Pancreas (tissue), 10 donors: ENCODE results near the gene NR5A1. TPM values are rescaled to one million over a fixed set of nuclear protein-coding genes. Genes with fewer than 3 reads are reported as not detected.

Experiments
- ATAC-seq, 4 donors: fragments of 200-7000 bp; cut with Tn5 transposase; one replicate each; pipeline versions ENCODE4 v1.8.0 to v1.9.1; 2020; ENCODE audit warnings: mild to moderate bottlenecking in 4 of 4, moderate library complexity in 4 of 4
- DNase-seq, 6 donors: peaks; one replicate each; pipeline ENCODE4 v3.0.0-alpha.2; 2020
- FAIRE-seq: peaks from 2 replicates; lab custom pipeline; 2012; peaks lifted over from hg19 to GRCh38; lab: Jason Lieb, UNC
- H3K27ac ChIP-seq, 4 donors: fragments of 200-600 bp; sonication (generic); 1 replicate in 3 of 4; 2 replicates in 1 of 4; pipeline versions ENCODE4 v1.5.0 to v1.8.0; 2020
- H3K27me3 ChIP-seq, 4 donors: fragments of 200-600 bp; one replicate each; pipeline ENCODE4 v1.8.0; 2021
- H3K36me3 ChIP-seq, 3 donors: fragments of 200-600 bp; sonication (generic) in 1 of 3; one replicate each; pipeline versions ENCODE4 v1.5.0 to v1.8.0; 2020 to 2021
- H3K4me1 ChIP-seq, 3 donors: fragments of 200-600 bp; one replicate each; pipeline ENCODE4 v1.8.0; 2021
- H3K4me3 ChIP-seq, 4 donors: fragments of 200-600 bp; sonication (generic) in 2 of 4; one replicate each; pipeline versions ENCODE4 v1.5.0 to v1.8.0; 2020 to 2021
- H3K9me3 ChIP-seq, 4 donors: fragments of 200-600 bp; one replicate each; pipeline ENCODE4 v1.8.0; 2021
- CTCF ChIP-seq, 4 donors: fragments of 200-600 bp; sonication (generic) in 3 of 4; IDR thresholded peaks; one replicate each; pipeline versions ENCODE4 v1.5.0 to v1.8.0; 2021; ENCODE audit warnings: antibody characterized with exemption in 4 of 4
- WGBS, 2 donors: extraction: QIAGEN DNeasy Blood & Tissue Kit; methylation state at CpG; one replicate each; pipeline ENCODE4 v1.1.7; 2013; 5-methylcytosine and 5-hydroxymethylcytosine counted together
- intact Hi-C, 3 donors: fragments of 100-400 bp; cut with DNase I; formaldehyde crosslinking; loops; one replicate each; pipeline versions ENCODE4 v1.11.1 to v1.14.2; 2022
- polyA plus RNA-seq, 2 donors: library from polyadenylated mRNA; stranded (reverse); fragments of 200-250 nt; gene quantifications; one replicate each; pipeline ENCODE4 v1.2.3, GENCODE V29; 2013
- total RNA-seq, 6 donors: library from RNA; stranded (reverse); fragmentation: NEBNext Ultra II Directional in 4 of 6; extraction: Animal tissue kit (Norgen Biotek cat#: 25700) in 4 of 6; gene quantifications; one replicate each; pipeline versions ENCODE4 v1.2.1 to v1.2.4, GENCODE V29; 2021 to 2023
- donor health status: healthy with polysubstance abuse.
- donor health status: DM: no; HTN: no; CAD: no; lungs with moderate emphysema.
- donor health status: DM: no; HTN: no; CAD: no.
- donor health status: control.
- donor health status: control.
- donor health status: Bipolar disorder and iron deficiency.
- donor health status: DM: yes; HTN: yes; CAD: no.
- donor health status: DM: no; HTN: no; CAD: no.
- donor health status: DM: no; HTN: no; CAD: no.
- donor health status: DM: yes; HTN: yes; CAD: no.

NR5A1 gene
- total and polyA plus RNA-seq, 8 donors = 0.05 to 0.28 TPM; not detected in 6

GRCh38 chr9:124457887-124458431 lies 49.2 kb downstream of the NR5A1 start:
- Histone ChIP-seq H3K27me3 (no peaks in the 10 kb centered on the region), H3K36me3 (no peaks in the 10 kb centered on the region), H3K4me3 (no peak overlapping the region), H3K9me3 (no peaks in the 10 kb centered on the region), H3K27ac (no peak overlapping the region), H3K4me1 (no peaks in the 10 kb centered on the region)
- no peak for FAIRE-seq
- TF ChIP-seq CTCF (IDR thresholded peaks at IDR 0.05) = no peak
- peak in 2 of 6 donors; percentile 21 to 28 for DNase-seq
- intact Hi-C loops = no loop called here
- WGBS, 2 donors = 66 to 78% methylated on average over 8 of the region's 8 CpGs
- ATAC-seq = no peak

- H3K4me1 ChIP-seq = no peaks in the 10 kb centered on the region
- WGBS, 2 donors = 76 to 88% methylated on average over 18 of the region's 18 CpGs
- no peak for FAIRE-seq
- ATAC-seq = no peak
- intact Hi-C loops = no loop called here
- H3K4me3 ChIP-seq = no peak overlapping the region
- H3K27me3 ChIP-seq = peaks cover 0 to 3% (median 0%) of the 10 kb centered on the region in 4 donors
- H3K9me3 ChIP-seq = no peaks in the 10 kb centered on the region
- TF ChIP-seq CTCF (IDR thresholded peaks at IDR 0.05) = no peak
- no peaks in the 10 kb centered on the region for H3K36me3 ChIP-seq
- peak in 2 of 6 donors; percentile 28 to 31 for DNase-seq
- no peak overlapping the region for H3K27ac ChIP-seq
Observed at GRCh38 chr9:124457079-124457886, 49.9 kb downstream of the NR5A1 start.

- 68 to 73% methylated on average over 15 of the region's 15 CpGs for WGBS, 2 donors
- TF ChIP-seq CTCF (IDR thresholded peaks at IDR 0.05) = no peak
- Histone ChIP-seq H3K36me3 (no peaks in the 10 kb centered on the region), H3K4me1 (no peaks in the 10 kb centered on the region), H3K27me3 (peaks cover 0 to 3% (median 0%) of the 10 kb centered on the region in 4 donors), H3K9me3 (no peaks in the 10 kb centered on the region), H3K27ac (no peak overlapping the region), H3K4me3 (no peak overlapping the region)
- DNase-seq (peak in 2 of 6 donors; percentile 26 to 32), ATAC-seq (no peak), FAIRE-seq (no peak)
- intact Hi-C loops = no loop called here
Observed at GRCh38 chr9:124456341-124457078, 50.7 kb downstream of the NR5A1 start.

- no peak for TF ChIP-seq CTCF (IDR thresholded peaks at IDR 0.05)
- no peaks in the 10 kb centered on the region for H3K9me3 ChIP-seq
- FAIRE-seq = no peak
- no peak overlapping the region for H3K4me3 ChIP-seq
- intact Hi-C loops = no loop called here
- H3K36me3 ChIP-seq = no peaks in the 10 kb centered on the region
- no peak overlapping the region for H3K27ac ChIP-seq
- no peak for ATAC-seq
- peak in 2 of 6 donors; percentile 11 to 22 for DNase-seq
- no peaks in the 10 kb centered on the region for H3K4me1 ChIP-seq
- WGBS, 2 donors = 71 to 73% methylated on average over 7 of the region's 7 CpGs
- H3K27me3 ChIP-seq = peaks cover 0 to 3% (median 0%) of the 10 kb centered on the region in 4 donors
Observed at GRCh38 chr9:124455820-124456219, 51.4 kb downstream of the NR5A1 start.
